Fibroblast of the aortic adventitia (primary cell): ENCODE measurements around the gene VLDLR. TPM values are rescaled to one million over a fixed set of nuclear protein-coding genes. Genes with fewer than 3 reads are reported as not detected.

Source experiments
- DNase-seq: peaks from one replicate; pipeline ENCODE4 v3.0.0-alpha.2; 2010; ENCODE audit warnings: low read depth
- H3K4me3 ChIP-seq: 2 replicates; pipeline ENCODE4 v1.5.1; 2011; ENCODE audit warnings: low read depth, mild to moderate bottlenecking, control low read depth, low read length, moderate library complexity
- total RNA-seq: library from RNA; depleted of rRNA; stranded (reverse); fragments of >200 nt; gene quantifications from 2 replicates; pipeline ENCODE4 v1.2.3, GENCODE V29; 2012; ENCODE audit warnings: low replicate concordance
- TF ChIP-seq, protein P1 (sequence below): IDR thresholded peaks from 2 replicates; pipeline ENCODE4 v1.5.1; 2011; ENCODE audit warnings: mild to moderate bottlenecking, low read length, control low read depth, inconsistent platforms; ENCODE audit not compliant: insufficient read depth

VLDLR gene
- total RNA-seq, 1 donor: 12.7 TPM

DNA sequence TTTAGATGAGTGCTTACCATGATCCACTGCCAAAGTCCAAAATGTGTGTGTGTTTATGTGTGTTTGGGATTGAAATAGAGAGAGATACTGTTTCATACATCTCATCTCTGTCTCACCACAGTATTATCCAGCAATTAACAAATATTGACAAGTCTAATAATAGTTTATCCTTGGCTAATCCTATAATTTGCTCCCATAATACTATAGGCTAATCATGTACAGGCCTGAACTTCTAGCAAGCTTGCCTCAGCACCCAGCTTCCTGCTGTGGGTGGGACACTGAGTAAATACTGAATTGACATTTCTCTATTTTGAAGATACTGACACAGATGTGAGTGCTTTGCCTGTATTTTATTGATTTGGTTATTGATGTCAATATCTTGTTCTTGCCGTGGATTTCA is 60.4 kb downstream of the VLDLR start:
- DNase-seq: no peak
- TF ChIP-seq, protein P1, sequence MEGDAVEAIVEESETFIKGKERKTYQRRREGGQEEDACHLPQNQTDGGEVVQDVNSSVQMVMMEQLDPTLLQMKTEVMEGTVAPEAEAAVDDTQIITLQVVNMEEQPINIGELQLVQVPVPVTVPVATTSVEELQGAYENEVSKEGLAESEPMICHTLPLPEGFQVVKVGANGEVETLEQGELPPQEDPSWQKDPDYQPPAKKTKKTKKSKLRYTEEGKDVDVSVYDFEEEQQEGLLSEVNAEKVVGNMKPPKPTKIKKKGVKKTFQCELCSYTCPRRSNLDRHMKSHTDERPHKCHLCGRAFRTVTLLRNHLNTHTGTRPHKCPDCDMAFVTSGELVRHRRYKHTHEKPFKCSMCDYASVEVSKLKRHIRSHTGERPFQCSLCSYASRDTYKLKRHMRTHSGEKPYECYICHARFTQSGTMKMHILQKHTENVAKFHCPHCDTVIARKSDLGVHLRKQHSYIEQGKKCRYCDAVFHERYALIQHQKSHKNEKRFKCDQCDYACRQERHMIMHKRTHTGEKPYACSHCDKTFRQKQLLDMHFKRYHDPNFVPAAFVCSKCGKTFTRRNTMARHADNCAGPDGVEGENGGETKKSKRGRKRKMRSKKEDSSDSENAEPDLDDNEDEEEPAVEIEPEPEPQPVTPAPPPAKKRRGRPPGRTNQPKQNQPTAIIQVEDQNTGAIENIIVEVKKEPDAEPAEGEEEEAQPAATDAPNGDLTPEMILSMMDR: no peak
- no peak overlapping the region for H3K4me3 ChIP-seq

DNA sequence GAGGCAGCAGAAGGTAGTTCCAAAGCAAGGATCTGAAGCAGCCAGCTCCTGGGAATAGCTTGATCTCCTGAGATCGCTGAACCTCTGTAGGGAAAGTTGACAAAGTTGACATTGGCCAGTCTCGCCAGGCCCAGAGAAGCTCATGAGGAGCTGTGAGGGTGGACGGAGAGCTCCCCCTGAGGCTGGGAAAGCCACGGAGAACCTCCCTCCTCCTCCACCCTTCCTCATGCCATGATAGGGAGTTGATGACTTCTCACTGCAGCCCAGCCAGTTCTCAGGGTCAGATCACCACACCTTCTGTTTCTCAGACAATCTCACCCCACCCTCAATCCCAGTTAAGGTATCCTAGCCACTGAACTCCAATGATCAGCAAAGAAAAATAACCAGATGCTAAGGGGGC is 65.3 kb downstream of the VLDLR start:
- no peak for DNase-seq
- TF ChIP-seq, protein P1: no peak
- no peak overlapping the region for H3K4me3 ChIP-seq

DNA sequence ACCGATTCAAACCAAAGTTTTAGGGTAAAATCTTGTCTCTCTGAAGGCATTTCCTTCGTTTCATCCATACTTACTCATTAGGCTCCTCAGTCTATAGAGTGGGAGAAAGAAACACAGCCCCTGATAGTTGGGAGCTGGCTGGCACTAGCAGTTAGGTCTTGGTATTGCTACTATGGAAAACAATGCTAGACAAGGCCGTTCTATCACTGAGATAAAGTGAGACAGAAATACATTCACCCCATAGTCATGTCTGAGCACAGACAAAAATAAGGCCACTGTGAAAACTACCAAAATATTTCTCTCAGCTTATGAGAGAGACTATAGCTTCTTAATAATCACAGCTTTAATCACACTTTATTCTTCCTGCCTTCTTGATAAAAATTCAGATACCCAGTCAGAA is 67.0 kb downstream of the VLDLR start:
- H3K4me3 ChIP-seq: no peak overlapping the region
- no peak for DNase-seq
- TF ChIP-seq, protein P1: no peak

DNA sequence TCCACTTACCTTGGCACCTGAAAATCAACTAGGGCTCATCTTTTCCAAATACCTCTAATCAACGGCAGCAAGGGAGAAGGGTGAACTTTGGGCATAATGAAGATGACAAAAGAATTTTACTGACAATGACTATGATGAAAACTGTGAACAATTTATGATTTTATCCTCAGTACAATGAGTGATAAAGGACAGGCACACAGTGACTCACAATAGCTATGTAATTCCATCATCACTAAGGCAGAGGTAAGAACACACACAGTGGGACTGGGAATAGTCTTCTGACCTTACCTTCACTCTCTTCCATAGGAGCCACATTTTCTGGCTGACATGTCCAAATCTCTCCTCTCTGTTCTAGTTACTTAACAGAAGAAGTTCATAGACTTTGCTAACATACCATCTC is 69.6 kb downstream of the VLDLR start:
- DNase-seq: peak; percentile 28
- TF ChIP-seq, protein P1: no peak
- H3K4me3 ChIP-seq: no peak overlapping the region

DNA sequence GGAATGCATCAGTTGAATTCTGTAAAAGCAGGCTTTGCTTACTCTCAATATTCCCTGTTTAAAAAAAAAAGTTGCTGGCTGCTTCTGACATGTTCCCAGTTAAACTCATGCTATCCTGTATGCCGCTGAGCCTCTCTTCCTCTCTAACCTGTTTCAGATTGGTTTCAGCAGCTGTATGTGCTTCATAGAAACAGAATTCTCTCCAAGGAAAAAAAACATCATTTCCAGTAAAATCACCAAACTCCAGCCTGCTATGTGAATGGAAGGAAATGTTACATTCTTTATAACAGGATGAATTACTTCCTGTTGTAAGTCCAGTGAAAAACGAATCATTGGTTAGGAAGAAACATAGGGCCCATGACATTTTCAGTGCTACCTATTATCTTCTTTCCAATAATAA is 70.0 kb downstream of the VLDLR start:
- H3K4me3 ChIP-seq: no peak overlapping the region
- TF ChIP-seq, protein P1: no peak
- peak; percentile 66 for DNase-seq

DNA sequence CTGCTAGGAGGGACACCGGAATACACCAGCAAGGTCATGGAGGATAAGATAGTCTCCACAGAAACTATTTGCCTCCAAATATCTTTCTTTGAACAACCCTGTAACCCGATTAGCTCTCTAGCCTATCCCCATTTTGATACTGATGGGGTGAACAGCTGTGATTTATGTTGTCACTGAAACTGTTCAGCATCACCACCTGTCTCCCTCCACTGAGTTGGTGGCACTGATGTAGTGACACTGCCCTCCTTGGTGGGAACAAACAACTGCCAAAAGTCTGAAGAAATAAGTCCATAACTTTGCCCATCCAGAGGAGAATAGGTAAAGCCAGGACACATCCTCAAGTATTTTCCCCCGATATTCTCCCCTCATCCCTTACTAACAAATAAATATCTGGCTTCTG is 71.5 kb downstream of the VLDLR start:
- no peak overlapping the region for H3K4me3 ChIP-seq
- TF ChIP-seq, protein P1: no peak
- no peak for DNase-seq

DNA sequence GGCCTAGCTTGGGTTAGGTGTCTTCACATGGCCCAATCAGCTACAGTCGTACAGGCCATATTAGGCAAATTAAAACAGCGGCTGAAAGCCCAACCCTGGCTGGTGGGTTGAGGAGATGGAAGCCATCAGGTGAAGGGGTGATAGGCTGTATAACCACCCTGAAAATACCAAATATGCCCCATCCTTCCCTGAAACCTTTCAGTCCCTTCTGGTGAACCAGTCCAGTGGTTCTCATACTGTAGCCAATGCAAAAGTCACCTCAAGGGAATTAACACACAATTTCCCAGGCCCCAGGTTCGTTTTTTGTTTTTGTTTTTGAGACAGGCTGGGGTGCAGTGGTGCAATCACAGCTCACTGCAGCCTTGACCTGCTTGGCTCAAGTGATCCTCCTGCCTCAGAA is 75.9 kb downstream of the VLDLR start:
- no peak overlapping the region for H3K4me3 ChIP-seq
- no peak for DNase-seq
- TF ChIP-seq, protein P1: no peak
